ENCODE data around the gene FAM9C. TPM values are rescaled to one million over a fixed set of nuclear protein-coding genes. Genes with fewer than 3 reads are reported as not detected.

Gene FAM9C
- total and polyA plus RNA-seq, 9 of the 15 experiments (the other 6 are each of a cell fraction or from before 2014, with no cell fraction given): not detected

DNA sequence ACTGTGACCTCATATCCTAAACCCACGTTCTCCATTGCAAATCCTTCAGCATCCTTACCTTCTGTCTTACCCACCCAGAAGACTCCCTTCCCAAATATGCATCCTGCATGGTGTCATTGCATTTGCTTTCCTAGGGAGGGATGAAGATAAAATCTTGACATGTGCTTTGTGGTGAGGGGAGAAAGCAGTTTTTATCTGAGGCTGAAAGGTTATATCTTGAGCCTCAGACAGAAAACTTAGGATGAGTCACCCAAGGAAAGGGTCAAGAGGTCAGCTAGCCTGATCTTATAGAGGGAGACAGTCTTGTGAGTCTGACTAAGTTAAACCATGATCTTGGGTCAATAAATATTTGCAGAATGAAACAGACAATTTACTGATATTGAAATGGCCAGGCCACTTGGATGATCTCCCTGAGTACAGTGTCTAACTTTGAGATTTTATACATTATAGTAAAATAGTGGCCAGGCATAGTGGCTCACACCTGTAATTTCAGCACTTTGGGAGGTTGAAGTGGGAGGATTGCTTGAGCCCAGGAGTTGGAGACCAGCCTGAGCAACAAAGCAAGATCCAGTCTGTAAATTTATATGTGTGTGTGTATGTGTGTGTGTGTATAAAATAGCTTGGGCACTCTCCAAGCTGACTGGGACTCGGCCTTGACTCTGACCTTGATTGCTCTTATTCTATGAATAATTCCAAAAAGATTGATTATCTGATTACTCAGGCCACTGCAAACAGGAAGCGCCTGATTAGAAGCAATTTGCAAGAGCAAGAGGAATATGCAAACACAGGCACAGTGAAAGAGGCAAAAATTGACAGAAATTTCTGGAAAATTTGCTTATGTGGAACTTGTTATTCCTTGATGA is 15.4 kb upstream of the FAM9C start (continued):
- TF ChIP-seq ZFP30 (CRISPR knock-in tag; IDR thresholded peaks at IDR 0.05; ENCODE audit: borderline replicate concordance) (no peak), ZNF79 (CRISPR knock-in tag; IDR thresholded peaks at IDR 0.05; ENCODE audit: low read depth) (no peak), NFE2 (IDR thresholded peaks at IDR 0.05; ENCODE audit: low read depth) (no peak), NCOA1 (IDR thresholded peaks at IDR 0.05; ENCODE audit: low read depth) (peak; percentile 64; the same call in 1 of the 2 replicates), TBL1XR1 (IDR thresholded peaks at IDR 0.05; ENCODE audit: low read length in 2 of 2) (peak in 1 of 2 experiments; percentile 88; a peak in 2 of 4 replicates), SMAD3 (CRISPR knock-in tag; conservative IDR thresholded peaks at IDR 0.05) (no peak), MTA3 (IDR thresholded peaks at IDR 0.05; ENCODE audit: borderline replicate concordance) (peak; percentile 37; the same call in 1 of the 2 replicates), PHTF2 (CRISPR knock-in tag; IDR thresholded peaks at IDR 0.05) (no peak), SP1 (CRISPR knock-in tag; IDR thresholded peaks at IDR 0.05) (no peak), ZNF174 (CRISPR knock-in tag; IDR thresholded peaks at IDR 0.05) (no peak), CBX3 (IDR thresholded peaks at IDR 0.05; ENCODE audit: borderline replicate concordance in 1 of 2, low read length in 2 of 2) (peak in 1 of 2 experiments; percentile 39; a peak in 1 of 3 replicates), FOXJ2 (tag; IDR thresholded peaks at IDR 0.05) (peak; percentile 66; the same call in 1 of the 2 replicates), POU5F1 (IDR thresholded peaks at IDR 0.05; ENCODE audit: borderline replicate concordance, low read depth, low read length, partially characterized antibody) (no peak), GATA2 (CRISPR knock-in tag; IDR thresholded peaks at IDR 0.05) (peak; percentile 33; the same call in 1 of the 2 replicates)
- TF ChIP-seq, protein P1, sequence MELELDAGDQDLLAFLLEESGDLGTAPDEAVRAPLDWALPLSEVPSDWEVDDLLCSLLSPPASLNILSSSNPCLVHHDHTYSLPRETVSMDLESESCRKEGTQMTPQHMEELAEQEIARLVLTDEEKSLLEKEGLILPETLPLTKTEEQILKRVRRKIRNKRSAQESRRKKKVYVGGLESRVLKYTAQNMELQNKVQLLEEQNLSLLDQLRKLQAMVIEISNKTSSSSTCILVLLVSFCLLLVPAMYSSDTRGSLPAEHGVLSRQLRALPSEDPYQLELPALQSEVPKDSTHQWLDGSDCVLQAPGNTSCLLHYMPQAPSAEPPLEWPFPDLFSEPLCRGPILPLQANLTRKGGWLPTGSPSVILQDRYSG (tag; conservative IDR thresholded peaks at IDR 0.05; ENCODE audit: low read depth): no peak
- TF ChIP-seq, protein P2, sequence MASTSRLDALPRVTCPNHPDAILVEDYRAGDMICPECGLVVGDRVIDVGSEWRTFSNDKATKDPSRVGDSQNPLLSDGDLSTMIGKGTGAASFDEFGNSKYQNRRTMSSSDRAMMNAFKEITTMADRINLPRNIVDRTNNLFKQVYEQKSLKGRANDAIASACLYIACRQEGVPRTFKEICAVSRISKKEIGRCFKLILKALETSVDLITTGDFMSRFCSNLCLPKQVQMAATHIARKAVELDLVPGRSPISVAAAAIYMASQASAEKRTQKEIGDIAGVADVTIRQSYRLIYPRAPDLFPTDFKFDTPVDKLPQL (IDR thresholded peaks at IDR 0.05; ENCODE audit: extremely low read depth, insufficient read length): no peak
- TF ChIP-seq, protein P3, sequence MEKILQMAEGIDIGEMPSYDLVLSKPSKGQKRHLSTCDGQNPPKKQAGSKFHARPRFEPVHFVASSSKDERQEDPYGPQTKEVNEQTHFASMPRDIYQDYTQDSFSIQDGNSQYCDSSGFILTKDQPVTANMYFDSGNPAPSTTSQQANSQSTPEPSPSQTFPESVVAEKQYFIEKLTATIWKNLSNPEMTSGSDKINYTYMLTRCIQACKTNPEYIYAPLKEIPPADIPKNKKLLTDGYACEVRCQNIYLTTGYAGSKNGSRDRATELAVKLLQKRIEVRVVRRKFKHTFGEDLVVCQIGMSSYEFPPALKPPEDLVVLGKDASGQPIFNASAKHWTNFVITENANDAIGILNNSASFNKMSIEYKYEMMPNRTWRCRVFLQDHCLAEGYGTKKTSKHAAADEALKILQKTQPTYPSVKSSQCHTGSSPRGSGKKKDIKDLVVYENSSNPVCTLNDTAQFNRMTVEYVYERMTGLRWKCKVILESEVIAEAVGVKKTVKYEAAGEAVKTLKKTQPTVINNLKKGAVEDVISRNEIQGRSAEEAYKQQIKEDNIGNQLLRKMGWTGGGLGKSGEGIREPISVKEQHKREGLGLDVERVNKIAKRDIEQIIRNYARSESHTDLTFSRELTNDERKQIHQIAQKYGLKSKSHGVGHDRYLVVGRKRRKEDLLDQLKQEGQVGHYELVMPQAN (IDR thresholded peaks at IDR 0.05; ENCODE audit: borderline replicate concordance): no peak
- TF ChIP-seq, protein P4, sequence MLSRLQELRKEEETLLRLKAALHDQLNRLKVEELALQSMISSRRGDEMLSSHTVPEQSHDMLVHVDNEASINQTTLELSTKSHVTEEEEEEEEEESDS (CRISPR knock-in tag; IDR thresholded peaks at IDR 0.05): no peak
- TF ChIP-seq, protein P5, sequence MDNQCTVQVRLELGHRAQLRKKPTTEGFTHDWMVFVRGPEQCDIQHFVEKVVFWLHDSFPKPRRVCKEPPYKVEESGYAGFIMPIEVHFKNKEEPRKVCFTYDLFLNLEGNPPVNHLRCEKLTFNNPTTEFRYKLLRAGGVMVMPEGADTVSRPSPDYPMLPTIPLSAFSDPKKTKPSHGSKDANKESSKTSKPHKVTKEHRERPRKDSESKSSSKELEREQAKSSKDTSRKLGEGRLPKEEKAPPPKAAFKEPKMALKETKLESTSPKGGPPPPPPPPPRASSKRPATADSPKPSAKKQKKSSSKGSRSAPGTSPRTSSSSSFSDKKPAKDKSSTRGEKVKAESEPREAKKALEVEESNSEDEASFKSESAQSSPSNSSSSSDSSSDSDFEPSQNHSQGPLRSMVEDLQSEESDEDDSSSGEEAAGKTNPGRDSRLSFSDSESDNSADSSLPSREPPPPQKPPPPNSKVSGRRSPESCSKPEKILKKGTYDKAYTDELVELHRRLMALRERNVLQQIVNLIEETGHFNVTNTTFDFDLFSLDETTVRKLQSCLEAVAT (IDR thresholded peaks at IDR 0.05): peak in 1 of 2 experiments; percentile 87; a peak in 2 of 4 replicates
- TF ChIP-seq, protein P6, sequence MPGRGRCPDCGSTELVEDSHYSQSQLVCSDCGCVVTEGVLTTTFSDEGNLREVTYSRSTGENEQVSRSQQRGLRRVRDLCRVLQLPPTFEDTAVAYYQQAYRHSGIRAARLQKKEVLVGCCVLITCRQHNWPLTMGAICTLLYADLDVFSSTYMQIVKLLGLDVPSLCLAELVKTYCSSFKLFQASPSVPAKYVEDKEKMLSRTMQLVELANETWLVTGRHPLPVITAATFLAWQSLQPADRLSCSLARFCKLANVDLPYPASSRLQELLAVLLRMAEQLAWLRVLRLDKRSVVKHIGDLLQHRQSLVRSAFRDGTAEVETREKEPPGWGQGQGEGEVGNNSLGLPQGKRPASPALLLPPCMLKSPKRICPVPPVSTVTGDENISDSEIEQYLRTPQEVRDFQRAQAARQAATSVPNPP (IDR thresholded peaks at IDR 0.05; ENCODE audit: borderline replicate concordance, insufficient read depth, insufficient read length): no peak
